Stimulated activated CD4-positive, alpha-beta T cell treated with anti-CD3 and anti-CD28 coated beads, TNF-alpha, amount 100 ng/mL, for 1 hour (primary cell): ENCODE data around the gene IFFO2.
"Not testable (repeated sequence)": the region's sequence is repeated elsewhere in the genome, so short reads cannot be mapped to it uniquely, and the experiment has no call there.

Experiments used
- DNase-seq, 3 donors: peaks; one replicate each; pipeline ENCODE4 v3.0.0-alpha.2; 2020; ENCODE audit warnings: low read depth in 3 of 3, low spot score in 1 of 3

The IFFO2 gene

DNA sequence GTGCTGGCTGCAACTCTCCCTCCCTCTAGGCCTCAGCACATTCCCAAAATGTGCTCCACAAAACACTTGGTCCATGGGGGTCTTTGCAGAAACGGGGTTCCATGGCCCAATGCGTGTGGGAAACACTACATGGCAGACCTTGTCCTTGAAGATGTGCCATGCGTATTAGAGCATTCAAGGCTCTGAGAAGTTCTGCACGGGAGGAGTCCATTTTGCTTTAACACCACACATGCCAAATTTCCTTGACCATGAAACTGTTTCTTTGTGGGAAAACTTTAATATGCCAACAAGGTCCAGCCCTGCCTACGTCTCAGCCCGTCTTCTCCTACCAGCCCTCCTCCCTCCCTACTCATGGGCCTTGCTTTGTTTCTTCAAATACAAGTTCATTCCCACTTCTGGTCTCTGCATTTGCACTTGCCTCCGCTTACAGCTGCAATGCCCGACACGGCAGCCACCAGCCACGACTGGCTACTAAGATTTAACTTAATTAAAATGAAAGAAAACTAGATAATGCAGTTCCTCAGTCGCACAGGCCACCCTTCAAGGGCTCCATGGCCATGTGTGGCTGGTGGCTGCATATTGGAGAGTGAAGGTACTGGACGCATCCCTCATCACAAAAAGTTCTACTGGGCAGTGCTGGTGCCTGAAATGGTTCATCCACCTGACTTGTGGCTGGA lies 77.8 kb downstream of the IFFO2 start:
- DNase-seq: no peak

DNA sequence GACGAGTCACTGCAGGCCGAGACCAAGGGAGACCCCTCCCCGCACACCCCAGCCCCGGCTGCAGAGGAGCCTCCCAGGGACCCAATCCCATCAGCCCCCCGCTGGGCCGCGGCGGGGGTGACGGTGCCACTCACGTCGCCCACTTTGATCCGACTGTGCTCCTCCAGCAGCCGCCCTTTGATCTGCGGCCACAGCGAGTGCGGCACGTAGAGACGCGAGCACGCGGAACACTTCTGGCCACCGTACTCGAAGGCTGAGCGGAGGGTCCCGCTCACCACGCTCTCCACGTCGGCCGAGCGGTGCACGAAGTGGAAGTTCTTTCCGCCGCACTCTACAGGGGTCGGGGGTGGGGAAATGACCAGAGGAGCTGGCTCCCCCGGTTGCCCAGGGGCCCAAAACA lies 79.2 kb downstream of the IFFO2 start:
- no peak for DNase-seq

DNA sequence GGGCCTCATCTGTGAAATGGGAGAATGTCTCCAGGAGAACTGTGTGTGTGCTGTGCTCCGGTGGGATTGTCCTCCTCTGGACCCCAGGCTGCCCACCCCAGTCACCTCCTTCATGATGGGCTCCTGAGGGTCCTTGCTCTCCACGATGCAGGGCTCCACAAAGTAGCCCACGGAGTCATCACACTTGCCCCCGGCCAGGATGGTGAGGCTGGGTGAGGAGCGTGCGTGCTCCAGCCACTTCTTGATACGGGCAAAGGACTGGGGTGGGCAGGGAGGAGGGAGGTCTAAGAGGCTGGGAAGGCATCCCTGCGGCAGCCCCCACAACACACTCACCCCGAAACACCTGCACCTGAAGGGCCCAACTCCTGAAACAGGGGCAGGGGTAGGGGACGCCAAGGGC lies 80.3 kb downstream of the IFFO2 start:
- no peak for DNase-seq

DNA sequence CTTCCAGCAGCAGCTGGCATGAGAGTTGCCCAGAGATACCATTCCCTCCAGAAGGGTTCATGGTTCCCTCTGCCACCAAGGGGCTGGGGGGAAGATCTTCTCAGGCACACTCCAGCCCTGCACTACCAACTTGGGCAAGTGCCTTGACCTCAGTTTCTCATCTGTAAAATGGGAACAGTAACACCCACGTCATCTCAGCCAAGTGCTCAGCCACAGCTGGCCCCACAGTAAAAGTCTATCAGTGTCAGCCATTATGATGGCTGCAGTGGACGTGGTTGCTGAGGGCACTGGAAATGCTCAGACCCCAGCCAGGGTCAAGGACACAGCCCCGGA lies 80.7 kb downstream of the IFFO2 start:
- no peak for DNase-seq

DNA sequence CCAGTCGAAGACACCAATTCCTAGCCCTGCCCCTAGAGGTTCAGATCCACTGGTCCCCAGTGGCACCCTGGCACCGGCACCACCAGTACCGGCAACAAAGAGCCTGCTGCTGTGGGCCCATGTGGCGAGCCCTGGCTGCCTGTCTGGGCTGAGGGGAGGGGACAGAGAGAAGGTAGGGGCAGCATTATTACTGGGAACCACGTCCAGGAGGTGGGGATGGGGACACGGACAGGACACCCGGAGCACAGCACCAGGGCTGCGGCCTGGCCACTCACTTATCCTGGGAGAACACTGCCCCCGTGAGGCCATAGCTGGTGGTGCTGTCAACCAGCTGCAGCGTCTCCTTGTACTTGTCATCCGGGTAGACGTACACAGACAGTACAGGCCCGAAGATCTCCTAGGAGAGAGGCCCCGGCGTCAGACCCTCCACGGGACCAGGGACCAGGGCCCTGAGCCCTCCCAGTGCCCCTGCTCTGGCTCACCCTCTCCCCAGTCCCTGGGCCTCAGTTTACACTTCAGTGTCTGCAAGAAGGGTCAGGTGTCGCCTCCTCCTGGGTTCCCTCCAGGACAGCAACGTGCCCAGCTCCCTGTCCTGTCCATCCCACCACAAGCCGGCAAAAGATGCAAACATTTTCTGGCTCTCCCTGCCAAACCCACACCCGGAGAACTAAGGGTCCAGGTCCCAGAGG lies 81.2 kb downstream of the IFFO2 start:
- DNase-seq: peak; percentile 10 to 67 (median 35)

DNA sequence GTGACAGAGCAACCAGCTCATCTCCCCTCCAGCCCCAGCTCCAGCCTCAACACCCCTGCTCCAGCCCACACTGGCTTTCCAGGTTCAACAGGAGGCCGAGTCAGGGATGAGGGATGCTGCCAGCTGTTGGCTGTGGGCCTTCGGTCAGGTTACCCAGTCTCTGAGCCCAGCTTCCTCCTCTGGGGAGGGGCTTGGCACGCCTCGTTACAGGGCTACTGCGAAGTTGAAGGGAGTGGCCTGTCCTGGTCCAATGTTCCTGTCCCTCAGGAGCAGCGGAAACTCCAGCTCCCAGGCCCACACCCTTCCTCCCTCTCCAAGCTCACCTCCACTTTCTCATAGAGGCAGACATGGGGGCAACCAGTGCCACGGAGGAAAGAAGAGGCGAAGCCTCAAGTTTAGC lies 81.9 kb downstream of the IFFO2 start:
- DNase-seq: no peak

DNA sequence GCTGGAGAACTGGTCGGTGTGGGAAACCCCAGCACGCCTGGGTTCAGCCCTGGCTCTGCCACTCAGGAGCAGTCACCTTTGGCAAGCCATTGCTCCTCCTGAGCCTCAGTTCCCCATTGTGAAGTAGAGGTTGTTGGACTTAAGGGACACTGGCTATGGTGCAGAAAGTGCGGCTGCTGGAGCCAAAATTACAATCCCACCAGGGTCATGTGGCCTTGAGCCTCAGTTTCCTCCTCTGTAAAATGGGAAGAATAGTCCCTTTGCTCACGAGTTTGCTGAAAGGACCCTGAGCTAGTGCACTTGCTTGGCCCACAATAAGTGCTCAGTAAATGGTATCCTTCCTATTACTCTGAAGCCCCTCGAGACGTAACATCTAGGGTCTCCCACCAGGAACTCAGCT lies 82.4 kb downstream of the IFFO2 start:
- DNase-seq: no peak

DNA sequence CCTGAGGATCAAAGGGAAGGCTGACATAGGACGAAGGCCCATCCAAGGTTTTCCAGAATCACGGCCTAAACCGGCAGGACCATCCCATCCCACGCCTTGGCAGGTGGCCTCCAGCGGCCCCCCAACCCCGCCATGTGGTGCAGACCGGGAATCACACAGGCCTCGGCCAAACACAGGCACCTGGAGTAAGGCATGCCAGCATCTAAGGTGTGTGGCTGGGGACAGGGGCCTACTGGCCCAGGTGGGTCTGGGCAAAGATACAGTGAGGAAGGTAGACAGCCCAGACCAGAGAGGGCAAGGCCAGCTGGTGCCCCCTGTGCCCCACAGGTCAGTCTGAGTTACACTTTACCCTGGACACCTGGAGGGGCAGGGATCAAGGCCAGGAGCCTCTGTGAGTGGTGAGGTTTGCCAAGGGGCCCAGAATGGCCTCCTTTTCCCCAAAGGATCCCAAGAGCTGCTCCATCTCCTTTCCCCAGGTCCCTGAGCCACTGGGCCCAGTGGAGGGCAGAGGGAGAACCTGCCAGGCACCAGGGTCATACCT lies 84.3 kb downstream of the IFFO2 start:
- DNase-seq: no peak

DNA sequence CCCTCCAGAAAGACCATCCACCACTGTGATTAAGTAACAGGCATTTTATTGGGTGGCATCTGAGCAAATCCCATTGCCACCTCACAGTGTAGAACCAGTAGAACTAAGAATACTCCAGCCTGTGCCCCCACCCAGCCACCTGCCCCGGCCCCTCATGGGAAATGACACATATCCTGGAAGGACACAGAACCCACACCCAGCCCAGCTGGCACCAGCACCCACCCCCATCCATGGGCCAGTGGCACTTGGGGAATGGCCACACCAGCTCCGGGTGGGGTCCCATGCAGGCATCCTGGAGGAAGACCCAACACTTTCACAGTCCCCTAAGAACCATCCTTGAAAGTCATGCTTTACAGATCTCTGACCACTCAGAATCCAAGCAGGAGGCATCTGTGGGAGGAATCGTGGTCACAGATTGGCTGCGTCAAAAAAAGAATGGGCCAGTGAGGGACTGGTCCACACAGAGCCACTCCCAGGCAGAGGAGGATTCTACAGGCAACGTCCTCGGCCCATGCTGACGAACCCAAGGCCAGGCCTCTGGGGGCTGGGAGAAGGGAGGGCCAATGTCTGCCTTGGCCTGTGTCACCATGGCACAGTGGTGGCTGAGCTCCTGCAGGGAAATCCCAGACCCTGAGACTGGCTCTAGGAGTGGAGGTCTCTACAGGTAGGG lies 84.9 kb downstream of the IFFO2 start:
- no peak for DNase-seq

DNA sequence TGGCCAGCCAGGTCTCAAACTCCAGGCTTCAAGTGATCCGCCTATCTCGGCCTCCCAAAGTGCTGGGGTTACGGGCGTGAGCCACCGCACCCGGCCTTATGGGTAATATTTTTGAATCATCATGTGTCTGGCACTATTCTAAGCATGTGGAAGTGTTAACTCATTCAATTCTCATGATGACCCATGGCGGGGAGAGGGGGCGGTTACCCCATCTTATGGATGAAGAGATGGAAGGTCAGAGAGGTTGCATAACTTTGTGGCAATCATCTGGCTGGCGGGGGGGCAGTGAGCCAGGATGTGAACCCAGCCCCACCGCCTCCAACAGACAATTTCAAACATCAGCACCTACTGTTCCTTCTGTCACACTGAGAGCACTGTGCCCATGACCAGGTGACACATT lies 85.5 kb downstream of the IFFO2 start:
- DNase-seq: no peak

DNA sequence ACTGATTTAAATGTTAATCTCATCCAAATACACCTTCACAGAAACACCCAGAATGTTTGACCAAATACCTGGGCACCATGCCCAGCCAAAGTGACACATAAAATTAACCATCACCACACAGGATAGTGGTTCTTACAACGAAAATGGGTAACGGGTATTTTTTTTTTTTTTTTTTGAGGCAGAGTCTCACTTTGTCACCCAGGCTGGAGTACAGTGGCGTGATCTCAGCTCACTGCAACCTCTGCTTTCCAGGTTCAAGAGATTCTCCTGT lies 85.9 kb downstream of the IFFO2 start:
- not testable (repeated sequence) for DNase-seq

DNA sequence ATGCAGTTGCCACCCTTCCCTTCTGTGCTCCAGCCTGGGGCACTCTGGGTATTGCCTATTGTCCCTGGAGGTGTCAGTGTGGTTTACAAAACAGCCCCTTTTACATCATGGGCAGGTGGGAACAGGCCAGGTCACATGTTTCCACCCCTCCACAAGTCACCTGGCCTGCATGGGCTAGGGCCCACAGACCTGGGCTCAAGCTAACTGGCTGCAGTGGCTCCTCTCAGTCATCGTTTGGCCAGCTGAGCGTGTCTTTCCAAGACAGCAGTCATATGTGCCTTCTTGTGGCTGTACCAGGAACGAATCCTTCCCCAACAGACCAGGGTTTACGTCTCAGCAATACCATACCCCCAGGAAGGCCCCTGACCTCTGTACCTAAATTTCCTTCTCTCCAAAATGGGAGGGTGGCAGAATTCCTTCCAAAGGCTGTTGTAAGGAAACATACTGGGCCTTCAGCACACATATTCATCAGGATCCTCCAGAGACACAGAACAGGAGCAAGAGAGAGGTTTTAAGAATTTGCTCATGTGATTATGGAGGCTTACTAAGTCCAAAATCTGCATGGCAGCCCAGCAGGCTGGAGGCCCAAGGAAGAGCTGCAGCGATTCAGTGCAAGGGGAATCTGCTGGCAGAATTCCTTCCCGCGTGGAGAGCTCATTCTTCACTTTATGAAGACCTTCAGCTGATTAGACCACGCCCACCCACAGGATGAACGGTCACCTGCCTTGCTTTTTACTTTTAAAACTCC lies 86.5 kb downstream of the IFFO2 start:
- no peak for DNase-seq

DNA sequence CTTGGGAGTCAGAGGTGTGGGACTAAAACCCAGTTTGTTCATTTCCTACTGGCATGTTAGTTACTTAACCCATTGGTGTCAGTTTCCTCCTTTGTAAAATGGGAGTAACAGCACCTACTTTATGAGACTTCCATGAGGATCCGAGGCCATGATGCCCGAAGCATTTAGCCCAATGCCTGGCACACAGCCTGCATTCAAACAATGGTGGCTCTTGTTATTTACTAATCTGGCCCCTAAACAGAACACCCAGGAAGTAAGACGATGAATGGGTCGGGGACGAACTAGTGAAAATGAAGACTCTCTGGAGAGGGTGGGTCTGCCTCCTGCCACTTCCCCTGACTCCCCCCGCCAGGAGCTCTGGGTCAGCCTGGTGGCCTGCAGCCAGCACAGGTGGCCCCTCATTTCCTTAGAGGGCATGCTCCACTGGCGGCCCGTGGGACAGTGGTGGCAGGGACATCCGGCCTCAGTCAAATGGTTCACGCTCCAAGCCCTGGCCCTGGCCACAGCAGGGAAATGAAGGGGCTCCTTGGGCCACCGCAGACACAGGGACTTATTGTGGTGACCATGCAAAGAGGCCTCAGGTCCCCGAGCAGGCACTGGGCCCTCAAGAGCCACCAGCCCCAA lies 87.6 kb downstream of the IFFO2 start:
- no peak for DNase-seq

DNA sequence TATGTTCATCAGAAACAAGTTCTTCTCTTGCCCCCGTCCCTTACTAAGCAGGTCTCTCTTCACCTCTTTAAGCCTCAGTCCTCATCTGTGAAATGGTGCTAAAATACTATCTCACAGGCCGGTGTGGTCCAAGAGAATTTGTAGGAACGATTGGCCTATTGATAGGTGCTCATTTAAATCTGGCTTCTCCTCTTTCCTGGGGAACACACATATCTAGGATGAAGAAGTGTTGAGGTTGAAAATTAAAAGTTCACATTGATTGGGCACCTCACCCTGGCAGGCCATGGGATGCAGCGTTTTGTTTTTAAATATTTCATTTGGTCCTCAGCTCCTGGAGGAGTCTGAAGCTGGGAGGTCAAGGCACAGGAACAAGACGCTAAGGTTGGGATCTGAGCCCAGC lies 88.1 kb downstream of the IFFO2 start:
- DNase-seq: no peak

DNA sequence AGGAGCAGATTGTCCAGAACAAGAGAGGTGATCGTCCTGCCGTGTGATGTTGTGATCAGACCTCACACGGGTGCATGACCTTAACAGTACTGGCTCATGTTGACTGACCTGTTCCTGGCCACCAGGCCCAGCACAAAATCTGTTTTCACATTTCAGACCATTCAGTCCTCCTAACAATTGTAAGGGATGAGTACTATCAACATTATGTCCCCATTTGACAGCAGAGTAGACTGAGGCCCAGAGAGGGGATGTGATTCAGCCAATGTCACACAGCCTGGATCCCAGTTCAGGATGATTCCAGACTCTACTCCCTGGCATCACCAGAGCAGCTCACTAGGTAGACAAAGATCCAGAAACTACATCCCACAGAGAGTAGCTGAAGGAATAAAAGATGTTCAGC lies 89.6 kb downstream of the IFFO2 start:
- no peak for DNase-seq

DNA sequence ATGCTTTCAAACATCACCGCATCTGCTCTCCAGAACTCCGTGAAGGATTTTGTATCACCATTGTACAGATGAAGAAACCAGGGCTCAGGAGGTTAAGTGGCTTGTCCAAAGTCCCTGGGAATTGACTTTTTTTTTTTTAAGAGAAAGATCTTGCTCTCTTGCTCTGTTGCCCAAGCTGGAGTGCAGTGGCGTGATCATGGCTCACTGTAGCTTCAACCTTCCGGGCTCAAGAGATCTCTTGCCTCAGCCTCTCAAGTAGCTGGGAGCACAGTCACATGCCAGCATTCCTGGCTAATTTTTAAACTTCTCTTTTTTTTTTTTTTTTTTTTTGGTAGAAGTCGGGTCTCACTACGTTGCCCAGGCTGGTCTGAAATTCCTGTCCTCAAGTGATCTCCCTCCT lies 90.2 kb downstream of the IFFO2 start:
- DNase-seq: no peak

DNA sequence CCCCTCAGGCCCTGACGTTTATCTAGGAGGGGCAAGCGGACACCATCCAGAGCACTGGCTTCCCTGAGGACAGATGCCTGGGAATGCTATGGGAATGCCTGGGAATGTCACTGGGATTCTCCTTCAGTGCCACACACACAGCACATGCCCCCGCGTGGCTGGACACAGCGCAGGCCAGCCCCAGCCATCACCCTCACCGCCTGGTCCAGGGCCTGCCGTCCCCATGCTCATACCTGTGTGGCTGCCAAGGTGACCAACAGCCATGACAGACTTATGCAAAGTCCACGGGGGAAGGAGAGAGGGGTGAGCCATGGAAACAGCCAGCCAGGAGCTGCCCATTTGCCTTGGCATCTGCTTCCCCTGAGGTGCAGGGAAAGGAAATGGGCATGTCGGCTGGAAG lies 91.3 kb downstream of the IFFO2 start:
- DNase-seq: no peak

DNA sequence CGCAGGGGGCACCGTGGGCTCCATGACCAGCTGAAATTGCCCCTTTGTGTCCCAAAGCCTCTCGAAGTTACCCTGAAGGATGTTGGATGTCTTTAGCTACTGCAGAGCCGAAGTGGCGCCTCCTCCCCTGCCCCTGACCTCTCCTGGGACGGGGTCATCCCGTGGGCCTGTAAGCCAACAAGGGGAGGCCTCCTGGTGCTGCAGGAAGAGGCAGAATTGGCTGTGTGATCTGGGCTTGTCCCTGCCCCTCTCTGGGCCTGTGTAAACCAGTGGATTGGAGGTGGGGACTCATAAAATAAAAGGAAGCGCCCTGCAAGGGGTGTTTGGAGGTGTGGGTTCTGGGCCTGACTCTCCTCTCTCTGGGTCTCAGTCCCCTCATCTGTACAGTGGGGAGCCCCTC lies 94.9 kb downstream of the IFFO2 start:
- DNase-seq: no peak

DNA sequence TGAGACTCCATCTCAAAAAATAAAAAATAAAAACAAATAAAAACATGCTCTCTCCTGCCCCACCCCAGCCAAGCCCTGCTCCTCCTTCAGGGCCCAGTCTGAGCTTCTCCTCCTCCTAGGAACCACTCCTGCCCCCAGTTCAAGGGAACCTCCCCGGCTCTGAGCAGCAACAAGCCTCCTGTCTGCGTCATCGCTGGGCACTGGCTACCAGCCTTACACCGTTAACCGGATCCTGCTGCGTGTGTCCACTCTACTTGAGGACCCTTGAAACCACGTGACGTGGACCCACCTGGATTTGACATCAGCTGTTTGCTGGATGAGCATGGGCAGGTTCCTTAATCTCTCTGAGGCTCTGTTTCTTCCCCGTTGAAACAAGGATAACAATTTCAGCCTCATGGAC lies 95.4 kb downstream of the IFFO2 start:
- no peak for DNase-seq

DNA sequence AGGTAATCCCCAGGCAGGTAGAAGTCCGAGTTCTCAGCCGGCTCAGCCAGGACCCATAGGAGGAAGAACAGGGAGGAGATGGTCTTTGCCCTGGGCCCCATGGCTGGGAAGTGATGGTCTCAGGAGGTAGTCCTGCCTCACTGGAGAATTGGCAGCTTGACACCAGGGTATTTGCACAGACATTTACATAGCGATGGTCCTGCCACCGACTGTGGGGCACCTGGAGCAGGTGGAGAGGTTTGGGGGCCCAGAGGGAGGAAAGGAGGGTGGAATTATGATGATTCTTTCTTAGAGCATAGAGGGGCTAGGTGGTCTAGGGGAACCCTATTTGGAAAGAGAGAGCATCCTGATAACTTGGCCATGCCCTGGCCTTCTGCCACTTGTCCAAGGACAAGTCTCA lies 96.9 kb downstream of the IFFO2 start, which contains the start of gene TAS1R2:
Gene TAS1R2 (minus strand): TSS at position 101 of the 400 bp plus-strand sequence. CDS start 0 bp downstream, at position 101.
- no peak for DNase-seq

DNA sequence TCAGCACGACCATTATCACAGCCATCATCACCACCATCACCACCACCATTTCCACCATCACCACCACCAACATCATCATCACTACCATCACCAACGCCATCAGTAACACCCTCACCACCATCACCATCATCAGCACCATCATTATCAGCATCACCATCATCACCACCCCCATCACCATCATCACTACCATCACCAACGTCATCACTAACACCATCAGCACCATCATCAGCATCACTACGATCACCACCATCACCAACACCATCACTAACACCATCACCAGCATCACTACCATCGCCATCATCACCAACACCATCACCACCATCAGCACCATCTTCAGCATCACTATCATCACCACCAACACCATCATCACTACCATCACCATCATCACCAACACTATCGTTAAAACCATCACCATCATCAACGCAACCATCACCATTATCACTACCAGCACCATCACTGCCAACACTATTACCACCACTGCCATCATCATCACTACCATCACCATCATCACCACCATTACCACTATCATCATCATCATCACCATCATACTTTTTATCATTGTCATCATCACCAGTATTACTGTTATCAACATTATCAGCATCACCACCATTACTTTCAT lies 98.3 kb downstream of the IFFO2 start:
- DNase-seq: no peak
